ENCODE measurements around the gene CDK11B.

DNA sequence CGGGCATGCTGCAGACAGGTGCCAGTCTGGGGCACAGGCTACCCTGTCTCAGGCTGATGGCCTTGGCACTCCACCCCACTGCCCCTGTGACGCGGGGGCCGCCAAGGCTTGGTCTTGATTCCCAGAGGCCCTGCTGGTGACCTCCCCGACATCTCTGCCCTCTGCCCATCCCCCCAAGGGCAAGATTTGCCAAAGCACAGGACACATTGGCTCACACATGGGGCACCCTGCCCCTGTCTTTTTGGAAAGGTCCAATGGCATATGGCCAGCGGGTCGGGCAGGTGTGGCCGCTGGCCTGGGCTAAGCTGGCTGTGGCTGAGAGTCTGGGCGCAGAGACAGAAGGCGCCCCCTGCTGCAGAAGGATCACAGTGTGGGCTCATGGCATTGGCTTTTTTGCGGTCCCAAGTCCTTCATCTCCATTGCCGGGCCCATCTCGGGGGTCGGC, 38.9 kb downstream of the CDK11B start:
- TF ChIP-seq POLR2AphosphoS5 (IDR thresholded peaks at IDR 0.05; ENCODE audit: low read depth, low read length) (no peak), TAF1 (IDR thresholded peaks at IDR 0.05; ENCODE audit: low read depth, low read length) (no peak)

All from GM12891 (cell line).